ENCODE measurements around the gene AKR1A1. TPM values are rescaled to one million over a fixed set of nuclear protein-coding genes. Genes with fewer than 3 reads are reported as not detected.

AKR1A1 gene
- total and polyA plus RNA-seq, 2 of the 8 experiments (the other 6 are each of a cell fraction or from before 2014, with no cell fraction given), result 344 to 435 TPM

- TF ChIP-seq ATF2 (IDR thresholded peaks at IDR 0.05; ENCODE audit: low read length) (no peak), RNF2 (IDR thresholded peaks at IDR 0.05; ENCODE audit: borderline replicate concordance, low read depth, low read length, missing control alignments, poor library complexity, severe bottlenecking) (no peak), RBBP5 (IDR thresholded peaks at IDR 0.05; ENCODE audit: borderline replicate concordance, low read depth, low read length) (no peak), ATF3 (IDR thresholded peaks at IDR 0.05; ENCODE audit: insufficient read depth, low read depth, low read length) (no peak)
Observed at GRCh38 chr1:45615885-45616284, 65.3 kb downstream of the AKR1A1 start (continued).
